Measurements from ENCODE around the gene GP1BA.

GP1BA gene

DNA sequence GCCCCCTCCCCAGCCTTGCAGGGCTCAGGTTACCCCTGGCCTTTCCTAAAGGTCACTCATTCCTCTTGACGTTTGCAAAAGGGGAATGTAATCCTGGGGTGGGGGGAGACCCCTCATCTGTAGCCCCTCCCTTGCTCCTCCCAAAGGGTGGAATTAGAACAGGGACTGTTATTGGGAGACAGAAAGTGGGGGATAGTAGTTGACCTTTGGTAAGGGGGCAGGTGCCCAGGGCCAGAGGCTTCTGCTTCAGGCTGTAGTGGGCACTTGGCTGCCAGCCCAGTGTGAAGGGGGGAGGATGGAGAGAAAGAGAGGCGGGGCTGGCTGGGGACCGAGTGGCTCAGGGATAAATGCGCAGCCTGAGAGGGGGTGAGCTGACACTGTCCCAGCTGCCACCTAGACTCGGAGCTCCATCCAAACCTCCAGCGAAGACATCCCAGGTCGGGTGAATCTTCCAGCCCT lies 18.7 kb downstream of the GP1BA start, which contains the start of gene ENO3:
ENO3 (plus strand) TSS at position 374 of the 459 bp plus-strand sequence. CDS start 711 bp downstream, outside the sequence.
- DNase-seq (ENCODE audit: low read depth) = no peak

DNA sequence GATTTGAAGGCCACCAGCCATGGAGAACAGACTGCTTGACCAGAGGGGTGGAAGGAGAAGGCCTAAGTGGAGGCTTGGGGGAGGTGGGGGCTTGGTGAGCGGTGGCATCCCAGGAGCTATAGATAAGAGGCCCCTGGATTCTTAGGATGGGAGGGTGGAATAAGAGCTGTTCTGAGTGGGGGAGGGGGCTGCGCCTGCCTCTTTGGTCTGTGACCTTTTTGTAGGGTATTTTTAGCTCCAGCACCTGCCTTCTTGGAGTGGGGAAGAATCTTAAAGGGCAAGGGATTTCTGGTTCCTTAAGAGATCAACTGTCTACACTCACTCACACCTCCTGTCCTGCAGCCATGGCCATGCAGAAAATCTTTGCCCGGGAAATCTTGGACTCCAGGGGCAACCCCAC lies 19.4 kb downstream of the GP1BA start:
- DNase-seq (ENCODE audit: low read depth) = no peak

DNA sequence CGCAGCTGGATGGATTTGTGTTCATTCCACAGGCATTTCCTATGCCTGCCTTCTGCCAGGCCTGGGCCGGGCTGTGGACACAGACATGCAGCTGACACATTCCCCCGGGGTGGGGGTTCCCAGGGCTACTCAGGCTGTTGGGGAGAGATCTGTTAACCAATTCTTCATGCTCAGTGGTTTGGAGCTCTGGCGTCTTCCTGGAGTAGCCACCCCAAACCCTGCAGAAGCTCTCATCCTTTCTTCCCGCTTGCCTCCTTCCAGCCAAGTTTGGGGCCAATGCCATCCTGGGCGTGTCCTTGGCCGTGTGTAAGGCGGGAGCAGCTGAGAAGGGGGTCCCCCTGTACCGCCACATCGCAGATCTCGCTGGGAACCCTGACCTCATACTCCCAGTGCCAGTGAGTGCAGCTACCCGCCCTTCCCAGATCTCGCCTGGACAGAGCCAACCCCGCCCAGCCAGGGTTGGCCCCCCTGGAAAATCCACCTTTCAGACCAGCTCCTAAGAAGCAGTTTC lies 21.4 kb downstream of the GP1BA start:
- DNase-seq (ENCODE audit: low read depth) = peak; percentile 78

DNA sequence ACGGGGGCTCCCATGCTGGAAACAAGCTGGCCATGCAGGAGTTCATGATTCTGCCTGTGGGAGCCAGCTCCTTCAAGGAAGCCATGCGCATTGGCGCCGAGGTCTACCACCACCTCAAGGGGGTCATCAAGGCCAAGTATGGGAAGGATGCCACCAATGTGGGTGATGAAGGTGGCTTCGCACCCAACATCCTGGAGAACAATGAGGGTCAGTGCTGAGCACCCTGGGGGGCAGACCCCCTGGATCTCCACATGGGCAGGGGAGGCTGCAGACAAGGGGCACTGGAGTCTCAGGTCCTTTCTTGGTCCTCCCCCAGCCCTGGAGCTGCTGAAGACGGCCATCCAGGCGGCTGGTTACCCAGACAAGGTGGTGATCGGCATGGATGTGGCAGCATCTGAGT lies 23.0 kb downstream of the GP1BA start:
- DNase-seq (ENCODE audit: low read depth) = no peak

DNA sequence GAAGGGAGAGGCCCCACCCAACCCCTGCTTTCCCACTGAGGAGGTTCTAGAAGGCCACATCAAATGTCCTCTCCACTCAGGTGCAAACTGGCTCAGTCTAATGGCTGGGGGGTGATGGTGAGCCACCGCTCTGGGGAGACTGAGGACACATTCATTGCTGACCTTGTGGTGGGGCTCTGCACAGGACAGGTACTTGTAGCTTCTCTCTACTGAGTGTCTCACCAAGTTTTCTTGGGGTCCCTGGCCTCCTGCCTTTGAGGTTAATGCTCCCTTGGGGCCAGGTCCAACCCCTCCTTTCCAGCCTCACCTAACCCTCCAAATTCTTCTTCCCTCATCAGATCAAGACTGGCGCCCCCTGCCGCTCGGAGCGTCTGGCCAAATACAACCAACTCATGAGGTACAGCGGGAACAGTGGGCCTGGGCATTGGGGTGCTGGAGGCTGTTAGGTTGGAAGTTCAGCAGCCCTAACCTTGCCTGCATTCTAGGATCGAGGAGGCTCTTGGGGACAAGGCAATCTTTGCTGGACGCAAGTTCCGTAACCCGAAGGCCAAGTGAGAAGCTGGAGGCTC lies 24.5 kb downstream of the GP1BA start:
- DNase-seq (ENCODE audit: low read depth) = no peak

DNA sequence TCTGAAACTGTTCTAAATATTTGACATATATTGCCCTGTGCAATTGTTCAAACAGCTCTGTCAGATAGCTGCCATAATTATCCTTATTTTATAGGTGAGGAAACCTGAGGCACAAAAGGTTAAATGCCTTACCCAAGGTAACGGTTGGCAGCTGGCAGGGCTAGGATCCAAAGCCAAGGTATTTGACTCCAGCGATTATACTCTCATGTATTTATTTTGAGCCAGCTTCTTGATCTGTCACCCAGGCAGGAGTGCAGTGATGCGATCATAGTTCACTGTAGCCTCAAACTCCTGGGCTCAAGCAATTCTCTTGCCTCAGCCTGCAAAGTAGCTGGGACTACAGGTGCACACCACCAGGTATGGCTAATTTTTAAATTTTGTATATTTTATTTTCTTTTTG lies 26.0 kb downstream of the GP1BA start:
- DNase-seq (ENCODE audit: low read depth) = no peak

DNA sequence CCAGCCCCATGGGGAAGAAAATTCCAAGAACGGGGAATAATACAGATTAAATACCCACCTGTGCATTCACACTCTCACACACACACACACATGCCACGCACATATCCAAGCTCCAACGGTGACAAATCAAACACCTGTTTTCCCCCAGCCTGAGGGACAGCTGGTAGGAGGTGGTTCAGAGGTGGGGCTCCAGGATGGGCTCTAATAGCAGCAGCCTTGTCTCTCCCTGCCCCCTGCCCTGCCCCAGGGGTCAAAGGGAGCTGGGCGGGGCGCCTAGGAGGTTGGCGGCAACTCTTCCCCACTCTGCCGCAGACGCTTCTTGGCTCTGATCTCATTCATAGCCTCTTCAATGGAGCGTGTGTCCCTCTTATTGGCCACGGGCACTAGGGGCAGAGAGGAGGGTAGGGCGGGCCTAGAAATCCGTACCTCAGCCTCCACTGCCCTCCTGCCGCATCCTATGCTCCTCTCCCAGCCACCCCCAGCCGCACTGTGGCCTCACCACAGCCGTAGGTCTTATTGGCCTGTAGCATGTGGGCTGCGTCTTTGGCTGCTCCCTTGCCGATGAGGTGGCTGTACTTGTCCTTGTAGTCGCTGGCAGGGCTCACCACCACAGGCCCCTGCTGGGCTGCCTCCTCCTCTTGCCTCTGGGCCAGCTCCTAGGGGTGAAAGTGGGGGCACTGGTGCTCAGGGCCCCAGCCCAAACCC lies 27.3 kb downstream of the GP1BA start:
- no peak for DNase-seq (ENCODE audit: low read depth)

DNA sequence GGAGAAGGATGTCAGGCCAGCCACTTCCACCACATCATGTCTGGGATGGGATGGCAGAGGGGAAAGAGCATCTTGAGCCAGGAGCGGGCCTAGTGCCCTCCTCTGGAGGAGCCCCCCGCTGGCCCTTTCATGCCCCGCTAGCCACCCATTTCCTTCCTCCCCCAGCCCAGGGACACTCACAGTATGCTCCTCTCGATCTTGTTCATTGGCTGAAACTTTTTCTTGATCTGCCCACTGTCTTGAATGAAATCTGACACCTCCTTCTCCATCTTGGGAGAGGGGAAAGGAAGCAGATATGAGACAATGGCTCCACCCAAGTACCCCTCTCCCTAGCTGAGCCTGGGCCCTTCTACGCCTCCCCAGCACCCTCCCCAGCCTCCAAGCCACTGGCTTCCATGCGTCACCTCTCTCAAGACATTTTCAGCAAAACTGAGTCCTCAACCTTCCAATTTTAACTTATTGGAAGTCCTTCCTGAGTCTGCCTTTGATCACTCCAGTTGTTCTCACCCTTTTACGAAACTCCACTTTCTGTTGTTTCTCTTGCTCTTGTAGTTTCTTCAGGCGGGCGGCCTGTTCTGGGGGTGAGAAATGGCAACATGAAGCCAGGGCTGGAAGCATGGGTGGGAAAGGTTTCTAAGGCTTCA lies 28.3 kb downstream of the GP1BA start:
- DNase-seq (ENCODE audit: low read depth) = no peak

DNA sequence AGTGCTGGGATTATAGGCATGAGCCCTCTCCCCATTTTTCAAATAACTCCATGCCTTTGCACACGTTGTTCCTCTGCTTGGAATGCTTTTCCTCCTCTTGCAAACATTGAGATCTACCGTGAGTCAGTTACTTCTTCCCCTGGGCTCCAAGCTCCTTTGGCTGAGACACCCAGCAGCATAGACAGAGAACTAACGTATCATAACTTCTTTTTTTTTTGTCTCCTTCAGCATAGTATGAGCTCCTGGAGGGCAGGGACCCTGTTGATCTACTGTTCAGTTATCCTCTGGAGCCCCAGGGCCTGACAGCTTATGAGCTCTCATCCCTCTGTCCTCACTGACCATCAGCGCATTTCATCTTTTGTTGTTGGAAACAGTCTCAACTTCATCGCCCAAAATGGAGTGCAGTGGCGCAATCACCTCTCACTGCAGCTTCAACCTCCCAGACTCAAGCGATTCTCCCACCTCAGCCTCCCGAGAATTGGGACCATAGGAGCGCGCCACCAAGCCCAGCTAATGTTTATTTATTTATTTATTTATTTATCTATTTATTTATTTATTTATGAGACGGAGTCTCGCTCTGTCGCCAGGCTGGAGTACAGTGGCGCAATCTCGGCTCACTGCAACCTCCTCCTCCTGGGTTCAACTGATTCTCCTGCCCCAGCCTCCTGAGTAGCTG lies 33.4 kb downstream of the GP1BA start:
- no peak for DNase-seq (ENCODE audit: low read depth)

DNA sequence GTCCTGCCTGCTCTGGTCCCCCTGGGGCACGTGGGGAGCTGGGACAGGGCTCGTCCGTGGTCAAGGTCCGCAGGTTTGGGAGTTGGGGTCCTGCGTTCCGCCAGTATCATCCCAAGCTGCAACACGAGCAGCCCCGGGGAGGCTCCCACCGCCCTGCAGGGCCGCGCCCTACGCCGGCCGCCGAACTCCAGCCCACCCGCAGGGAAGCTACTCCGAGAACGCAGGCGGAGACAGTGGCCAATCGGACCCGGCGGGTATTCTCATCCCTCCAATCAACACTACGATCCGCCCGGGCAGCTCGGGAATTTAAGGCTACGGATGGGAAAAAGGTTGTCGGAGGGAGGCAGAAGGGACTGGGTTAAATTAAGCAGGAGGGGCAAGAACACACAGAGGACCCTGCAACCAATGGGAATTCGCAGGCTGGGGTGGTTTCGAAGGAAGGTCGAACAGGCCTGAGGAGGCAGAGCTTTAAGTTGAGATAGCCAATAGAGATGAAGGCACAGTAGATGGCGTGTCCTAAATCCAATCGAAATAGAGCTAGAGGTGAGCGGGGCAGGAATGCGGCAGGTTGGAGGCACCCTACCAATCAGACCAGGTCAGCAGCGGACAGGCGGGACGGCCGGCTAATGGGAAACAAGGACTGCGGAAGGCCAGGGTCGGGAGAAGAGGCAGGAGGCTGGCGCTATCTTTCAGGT lies 34.9 kb downstream of the GP1BA start:
- DNase-seq (ENCODE audit: low read depth) = peak; percentile 99

DNA sequence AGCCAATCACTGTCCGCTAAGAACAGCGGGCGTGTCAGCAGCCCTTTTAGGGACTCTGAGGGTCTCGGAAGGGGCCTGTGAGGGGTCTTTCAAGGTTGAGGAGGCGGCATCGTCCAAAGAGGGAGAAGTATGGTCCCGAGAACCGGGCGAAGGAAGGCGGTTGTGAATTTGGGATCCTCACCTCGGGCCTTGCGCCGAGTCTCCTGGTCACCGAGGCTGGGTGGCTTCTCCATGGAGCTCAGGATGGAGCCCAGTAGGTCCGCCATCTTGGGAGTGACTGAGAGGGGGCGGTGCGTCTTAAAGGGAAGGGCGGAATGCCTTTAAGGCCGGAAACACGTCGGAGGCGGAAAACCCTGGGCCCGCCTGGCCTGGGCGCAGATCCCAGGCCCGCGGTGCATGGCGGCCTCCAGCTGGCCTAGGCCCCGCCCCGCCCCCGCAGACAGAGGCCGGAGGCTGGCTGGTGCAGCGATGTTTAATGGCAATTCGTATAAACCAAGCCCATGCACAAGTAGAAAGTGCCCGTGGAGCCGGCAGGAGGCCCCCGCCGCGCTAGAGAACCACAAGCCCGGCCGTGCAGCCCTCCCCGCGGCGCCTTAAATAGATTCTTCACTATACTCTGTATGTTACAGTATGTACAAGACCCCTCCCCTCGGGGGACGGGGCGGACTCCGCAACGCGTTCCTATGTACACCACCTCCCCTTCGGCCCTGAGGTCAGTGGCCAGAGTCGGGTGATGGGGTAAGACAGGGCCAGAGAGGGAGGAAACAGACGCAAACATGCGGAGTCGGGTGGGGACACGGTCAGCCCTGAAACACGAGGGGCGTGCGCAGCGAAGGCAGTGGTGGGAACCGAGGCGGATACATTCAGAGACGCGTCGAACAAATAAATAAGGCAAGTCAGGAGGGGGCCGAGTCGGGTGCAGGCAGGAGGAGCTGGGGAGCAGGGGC lies 35.7 kb downstream of the GP1BA start, which contains the start of gene SPAG7:
SPAG7 (minus strand) TSS at position 279 of the 947 bp plus-strand sequence; CDS start at position 266, 13 bp downstream.
- peak; percentile 91 for DNase-seq (ENCODE audit: low read depth)

DNA sequence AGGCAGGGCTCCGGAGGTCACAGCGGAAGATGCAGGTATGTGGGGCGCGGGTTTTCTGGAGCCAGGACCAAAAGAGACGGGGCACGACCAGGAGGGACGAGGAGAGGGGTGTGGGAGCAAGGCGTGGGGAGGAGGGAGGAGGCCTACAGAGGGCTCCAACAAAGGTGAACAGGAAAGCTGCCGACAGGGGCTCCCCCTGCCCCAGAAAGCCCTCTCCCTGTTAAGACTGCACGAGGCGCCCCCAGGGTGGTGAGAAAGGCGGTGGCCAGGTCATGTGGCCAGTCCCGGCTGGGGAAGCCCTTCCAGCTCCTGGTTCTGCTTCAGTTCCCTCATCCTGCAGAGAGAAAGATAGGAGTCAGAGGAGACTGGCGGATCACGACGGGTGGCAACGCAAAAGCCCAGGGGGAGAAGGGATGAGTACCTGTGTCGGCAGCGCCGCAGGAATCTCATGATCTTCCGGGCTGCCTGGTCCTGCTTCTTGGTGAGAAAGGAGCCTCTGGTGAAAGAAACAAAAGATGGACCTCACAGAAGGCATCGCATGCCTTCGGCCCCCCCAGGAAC lies 36.5 kb downstream of the GP1BA start:
- DNase-seq (ENCODE audit: low read depth) = no peak

DNA sequence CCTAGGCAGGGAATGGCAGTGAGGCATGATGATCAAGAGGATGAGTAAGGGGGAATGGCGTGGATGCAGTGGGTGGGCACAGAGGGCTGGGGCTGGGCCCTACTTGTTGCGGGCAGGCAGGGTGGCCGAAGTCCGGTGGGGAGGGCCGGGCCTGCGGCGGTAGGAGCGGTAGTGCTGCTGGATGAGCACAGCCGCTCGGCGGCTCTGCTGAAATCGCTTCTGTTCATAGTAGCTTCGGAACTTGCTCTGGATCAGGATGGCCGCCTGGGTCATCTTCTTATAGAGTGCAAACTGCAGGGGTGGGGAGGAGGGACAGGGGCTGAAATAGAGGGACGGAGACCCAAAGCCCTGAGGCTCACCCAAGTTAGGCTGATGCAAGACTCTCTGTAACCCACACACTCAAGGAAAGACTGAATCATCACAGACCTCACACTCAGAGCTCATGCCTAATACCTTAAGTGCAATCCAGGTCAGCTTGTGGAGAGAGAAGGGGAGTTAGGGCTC lies 37.0 kb downstream of the GP1BA start:
- peak; percentile 91 for DNase-seq (ENCODE audit: low read depth)

DNA sequence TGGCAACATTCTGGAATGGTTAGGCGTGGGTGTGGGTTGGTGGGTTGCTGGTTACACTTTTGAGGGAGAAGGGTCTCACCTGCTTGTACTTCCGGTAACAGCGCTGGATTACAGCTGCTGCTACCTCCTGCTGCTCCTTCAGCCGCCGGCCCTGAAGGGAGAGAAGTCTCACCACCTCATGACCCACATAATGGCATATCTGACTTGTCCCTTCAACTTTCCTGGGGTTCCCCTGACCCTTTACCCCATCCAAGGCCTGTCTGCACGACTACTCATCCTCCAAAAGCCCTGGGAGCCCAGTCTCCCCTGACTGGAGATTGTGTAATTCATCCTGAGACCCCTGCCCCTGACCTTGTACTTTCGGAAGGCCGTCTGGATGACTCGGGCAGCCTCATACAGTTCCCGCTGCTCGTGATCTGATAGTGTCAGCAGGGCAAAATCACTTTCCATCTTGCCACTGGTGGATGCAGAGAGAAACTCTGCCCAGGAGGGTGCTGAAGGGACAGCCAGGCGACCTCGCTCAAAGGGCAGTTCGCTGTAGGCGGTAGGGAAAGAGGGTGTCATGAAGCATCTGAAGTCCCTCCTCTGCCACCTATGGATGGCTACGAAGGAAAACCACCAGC lies 37.6 kb downstream of the GP1BA start:
- no peak for DNase-seq (ENCODE audit: low read depth)

DNA sequence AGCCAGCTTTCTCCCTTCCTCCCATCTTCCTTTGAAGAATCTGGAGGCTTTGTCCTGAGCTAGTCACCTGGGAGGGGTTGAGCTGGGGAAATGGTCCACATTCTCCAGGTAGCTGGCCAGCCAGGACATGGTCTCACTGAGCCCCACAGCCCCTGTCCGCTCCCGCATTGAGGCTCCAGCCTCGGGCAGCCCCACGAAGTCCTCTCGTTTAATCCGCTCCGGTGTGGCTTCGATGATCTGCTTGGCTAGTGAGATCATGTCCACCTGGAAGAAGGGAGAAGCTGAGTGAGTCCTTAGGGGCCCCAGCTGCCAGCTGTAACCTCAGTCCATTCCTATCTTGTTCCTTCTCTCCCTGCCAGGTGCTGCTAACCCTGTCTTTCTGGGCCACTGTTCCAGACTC lies 38.2 kb downstream of the GP1BA start:
- no peak for DNase-seq (ENCODE audit: low read depth)

DNA sequence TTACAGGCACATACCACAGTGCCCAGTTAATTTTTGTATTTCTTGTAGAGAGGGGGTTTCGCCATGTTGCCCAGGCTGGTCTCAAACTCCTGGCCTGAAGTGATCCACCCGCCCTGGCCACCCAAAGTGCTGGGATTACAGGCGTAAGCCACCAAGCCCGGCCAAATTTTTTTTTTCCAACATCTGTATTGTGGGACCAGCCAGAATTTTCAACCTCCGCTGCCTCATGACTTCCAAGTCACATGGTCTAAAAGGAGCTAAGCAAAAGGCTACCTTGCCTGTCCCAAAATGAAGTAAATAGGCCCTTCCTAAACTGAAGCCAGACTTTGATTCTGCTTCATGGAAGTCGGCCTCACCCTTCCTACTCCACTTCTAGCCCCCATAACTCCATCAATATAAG lies 39.7 kb downstream of the GP1BA start:
- DNase-seq (ENCODE audit: low read depth) = no peak

DNA sequence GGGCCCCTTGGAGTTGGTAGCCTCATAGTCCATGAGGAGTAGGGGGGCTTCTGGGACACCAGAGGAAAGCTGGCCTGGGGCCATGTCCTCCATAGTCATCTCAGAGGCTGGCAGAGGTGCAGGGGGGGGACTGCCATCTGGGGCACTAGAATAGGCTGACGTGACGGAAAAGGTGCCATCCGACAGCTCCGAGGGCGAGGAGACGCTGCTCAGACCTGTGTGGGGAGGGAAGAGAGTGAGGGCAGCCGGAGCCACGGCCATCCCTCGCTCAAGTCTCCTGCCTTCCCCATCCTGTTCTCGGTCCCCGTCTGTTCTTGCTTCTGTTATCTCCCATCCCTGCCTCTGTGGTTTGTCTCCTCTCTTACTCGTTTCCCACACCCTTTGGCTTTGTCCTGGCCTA lies 40.2 kb downstream of the GP1BA start:
- no peak for DNase-seq (ENCODE audit: low read depth)

DNA sequence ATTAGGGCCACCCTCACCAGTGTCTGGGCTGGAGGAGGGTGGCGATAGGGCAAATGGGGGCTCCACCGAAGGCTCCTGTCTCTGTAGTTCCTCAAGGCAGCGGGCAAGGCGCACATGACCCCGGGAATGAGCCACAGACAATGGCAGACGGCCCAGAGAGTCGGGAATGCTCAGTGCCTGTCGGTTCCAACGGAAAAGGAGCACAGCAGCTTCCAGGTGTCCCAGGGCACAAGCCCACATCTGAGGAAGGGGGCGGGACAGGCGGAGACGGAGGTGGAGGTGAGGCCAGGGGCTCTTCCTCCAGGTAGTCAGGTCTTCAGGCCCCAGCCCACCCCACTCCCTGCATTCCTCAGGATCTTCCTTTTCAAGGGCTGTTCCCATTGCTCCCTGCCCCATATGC lies 40.7 kb downstream of the GP1BA start:
- DNase-seq (ENCODE audit: low read depth) = no peak

DNA sequence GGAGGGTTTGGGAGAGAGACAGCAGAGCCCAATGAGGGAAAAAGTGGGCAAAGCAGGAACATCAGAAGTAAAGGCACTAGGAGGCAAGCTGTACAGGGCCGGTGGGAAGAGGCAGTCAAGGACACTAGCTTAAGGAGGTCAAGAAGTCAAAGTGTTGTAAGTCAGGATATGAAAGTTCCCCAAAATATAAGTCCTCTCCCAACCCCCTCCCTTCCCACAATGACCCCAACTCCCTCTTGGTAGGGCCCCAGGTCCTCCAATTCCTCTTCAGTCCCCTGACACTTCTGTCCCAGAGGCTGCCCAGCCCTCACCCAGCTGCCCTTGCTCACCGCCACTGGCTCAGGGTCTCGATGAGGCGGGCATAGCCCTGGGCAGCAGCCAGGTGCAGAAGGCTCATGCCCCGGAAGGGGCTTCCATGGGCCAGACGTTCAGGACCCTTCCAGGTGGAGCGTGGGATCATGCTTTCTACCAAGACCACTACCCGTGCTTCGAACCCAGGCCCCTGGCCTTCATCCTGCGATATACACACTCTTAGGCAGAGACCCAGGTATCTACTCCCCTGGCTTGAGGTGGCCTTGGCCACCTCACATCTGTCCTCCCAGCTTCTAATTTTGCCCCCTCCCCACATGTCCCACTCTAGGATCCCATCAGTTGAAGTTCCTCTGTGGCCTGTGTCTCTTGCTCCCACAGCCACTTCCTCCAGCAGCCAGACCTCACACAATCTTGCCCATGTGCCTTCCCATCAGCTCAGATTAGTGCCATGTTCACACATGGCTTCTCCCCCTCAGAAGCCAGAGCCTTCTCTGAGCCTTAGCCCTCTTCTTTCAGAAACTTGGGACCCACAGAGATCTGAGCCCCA lies 41.4 kb downstream of the GP1BA start:
- DNase-seq (ENCODE audit: low read depth) = no peak

Data from stromal cell of bone marrow (primary cell).